GM19467 (cell line): Measurements from ENCODE around the gene STX12.
"Not testable (repeated sequence)": the region's sequence is repeated elsewhere in the genome, so short reads cannot be mapped to it uniquely, and the experiment has no call there.

ENCODE experiments used
- ATAC-seq: cut with Tn5 transposase; IDR thresholded peaks from one replicate; pipeline ENCODE4 v1.9.1; 2021; ENCODE audit warnings: mild to moderate bottlenecking, moderate library complexity; ENCODE audit not compliant: unreplicated experiment

The STX12 gene

DNA sequence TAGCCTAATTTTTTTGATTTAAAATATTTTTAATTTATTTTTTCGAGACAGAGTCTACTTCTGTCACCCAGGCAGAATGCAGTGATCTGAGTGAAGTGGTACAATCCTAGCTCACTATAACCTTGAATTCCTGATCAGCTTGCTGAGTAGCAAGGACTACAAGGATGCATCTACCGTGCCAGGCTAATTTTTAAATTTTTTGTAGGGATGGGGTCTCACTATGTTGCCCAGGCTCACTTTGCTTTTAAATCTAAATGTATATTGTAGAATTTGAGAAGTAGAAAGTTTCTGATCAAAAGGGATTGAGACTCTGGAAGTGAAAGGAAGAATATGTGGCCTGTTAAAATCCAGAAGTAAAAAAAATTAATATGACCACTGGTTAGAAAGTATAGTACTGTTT lies 1.6 kb downstream of the STX12 start:
- no peak for ATAC-seq

DNA sequence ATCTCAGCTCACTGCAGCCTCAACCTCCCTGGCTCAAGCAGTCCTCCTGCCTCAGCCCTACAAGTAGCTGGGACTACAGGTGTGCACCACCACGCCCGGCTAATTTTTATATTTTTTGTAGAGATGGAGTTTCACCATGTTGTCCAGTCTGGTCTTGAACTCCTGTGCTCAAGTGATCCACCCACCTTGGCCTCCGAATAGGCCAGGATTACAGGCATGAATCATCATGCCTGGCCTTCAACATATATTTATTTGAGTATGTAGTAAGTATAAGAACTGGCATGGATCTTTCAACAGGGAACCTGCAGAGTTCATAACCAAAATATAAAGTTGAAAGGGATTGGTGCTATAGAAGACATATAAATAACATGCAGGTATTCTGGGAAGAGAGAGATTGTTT lies 2.3 kb downstream of the STX12 start:
- ATAC-seq = not testable (repeated sequence)

DNA sequence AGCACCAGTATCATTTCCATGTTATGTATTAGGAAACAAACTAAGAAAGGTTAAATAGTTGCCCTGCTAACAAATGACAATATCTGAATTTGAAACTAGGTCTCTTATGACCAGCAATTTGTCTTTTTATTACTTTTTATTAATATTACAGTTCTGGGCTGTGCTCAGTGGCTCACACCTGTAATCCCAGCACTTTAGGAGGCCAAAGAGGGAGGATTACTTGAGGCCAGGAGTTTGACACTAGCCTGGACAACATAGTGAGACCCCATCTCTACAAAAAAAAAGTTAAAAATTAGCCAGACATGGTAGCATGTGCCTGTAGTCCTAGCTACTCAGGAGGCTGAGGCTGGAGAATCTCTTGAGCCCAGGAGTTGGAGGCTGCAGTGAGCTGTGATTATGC lies 3.3 kb downstream of the STX12 start:
- ATAC-seq = not testable (repeated sequence)

DNA sequence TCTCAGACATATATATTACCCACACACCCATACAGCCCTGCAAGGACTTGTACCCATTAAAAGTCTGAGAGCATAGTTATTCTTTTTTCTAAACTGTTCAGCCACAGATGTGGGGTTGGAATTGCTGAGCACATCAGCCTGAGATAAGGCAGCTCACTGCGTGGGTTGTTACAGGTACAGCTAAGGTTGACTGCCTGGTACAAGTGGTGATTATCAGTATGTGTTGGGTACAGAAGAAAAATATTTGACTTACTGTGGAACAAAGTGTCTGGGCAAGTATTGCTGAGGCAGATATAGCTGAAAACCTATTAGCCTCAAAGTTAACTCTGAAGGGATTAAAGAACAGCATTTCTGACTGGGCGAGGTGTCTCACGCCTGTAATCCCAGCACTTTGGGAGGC lies 5.0 kb downstream of the STX12 start:
- ATAC-seq = no peak

DNA sequence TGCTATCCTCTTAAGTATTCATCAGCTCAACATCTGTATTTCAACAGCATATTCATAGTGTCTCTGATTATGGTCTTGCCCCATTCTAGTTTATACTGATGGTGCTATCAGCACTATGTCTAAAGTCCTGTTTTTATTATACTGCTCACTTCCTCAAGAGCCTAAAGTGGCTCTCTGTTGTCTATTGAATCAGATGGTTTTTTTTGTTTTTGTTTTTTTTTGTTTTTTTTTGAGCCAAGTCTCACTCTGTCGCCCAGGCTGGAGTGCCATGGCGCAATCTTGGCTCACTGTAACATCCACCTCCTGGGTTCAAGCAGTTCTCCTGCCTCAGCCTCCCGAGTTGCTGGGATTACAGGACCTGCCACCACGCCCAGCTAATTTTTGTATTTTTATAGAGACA lies 6.1 kb downstream of the STX12 start:
- ATAC-seq = no peak

DNA sequence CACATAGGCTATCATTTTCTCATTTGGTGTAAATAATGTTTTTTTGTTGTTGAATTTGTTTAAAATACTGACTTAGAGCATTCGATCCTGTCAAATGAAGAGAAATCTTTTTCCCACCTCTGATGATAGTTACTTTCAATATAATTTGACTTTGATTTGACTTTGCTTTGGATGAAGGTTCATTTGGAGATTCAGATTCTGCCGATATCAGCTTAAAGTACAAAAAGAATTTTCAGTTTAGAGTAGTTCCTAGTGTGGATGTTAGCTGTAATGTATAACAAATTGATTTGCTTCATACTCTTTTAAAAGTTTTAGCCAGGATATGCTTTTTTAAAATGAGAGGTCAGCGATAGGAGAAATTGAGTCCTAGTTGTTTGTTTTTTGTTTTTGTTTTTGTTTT lies 9.9 kb downstream of the STX12 start:
- no peak for ATAC-seq

DNA sequence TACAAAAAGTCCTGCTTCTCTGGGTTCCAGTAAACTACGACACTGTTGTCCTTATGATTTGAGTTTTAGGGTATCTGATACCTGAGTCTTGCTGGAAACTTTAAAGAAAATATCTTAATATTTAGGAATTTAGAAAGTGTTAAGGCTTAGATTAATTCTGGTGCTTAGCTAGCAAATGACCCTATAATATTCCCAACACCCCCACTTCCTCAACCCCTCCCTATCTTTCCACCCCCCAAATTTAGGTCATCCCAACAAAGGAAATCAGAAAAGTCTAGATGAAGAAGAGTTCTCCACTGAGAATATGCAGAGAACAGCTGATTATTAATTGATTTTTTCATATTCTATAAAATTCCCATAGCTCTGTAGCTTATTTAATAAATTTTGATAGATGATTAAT lies 11.7 kb downstream of the STX12 start:
- ATAC-seq = no peak

DNA sequence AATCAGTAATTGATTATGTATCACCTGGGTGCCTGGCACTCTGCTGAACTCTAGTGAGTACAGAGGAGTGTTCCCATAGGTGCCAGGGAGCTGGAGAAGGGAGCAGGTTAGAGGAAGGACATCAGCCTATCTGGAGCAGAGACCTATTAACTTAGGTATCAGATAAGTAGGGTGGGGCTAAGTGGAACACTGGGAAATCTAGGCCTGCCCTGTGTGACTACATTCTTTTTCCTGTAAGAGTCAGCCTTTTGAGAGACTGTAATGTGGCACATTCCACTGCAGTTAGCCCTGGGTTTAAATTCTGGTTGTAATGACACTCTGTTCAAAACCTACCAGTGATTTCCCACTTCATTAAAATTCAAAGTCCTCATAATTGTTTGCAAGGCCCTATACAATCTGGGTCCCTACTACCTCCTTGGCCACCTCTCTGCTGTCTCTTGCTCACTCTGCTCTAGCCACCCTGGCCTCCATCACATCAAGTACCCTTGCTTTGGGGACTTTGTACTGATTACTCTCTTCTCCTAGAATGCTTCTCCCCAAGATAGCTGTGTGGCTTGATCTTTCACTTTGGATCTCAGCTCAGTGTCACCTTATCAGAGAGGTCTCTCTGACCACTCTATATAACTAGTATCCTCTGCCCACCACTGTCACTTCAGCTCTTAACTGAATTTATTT lies 12.9 kb downstream of the STX12 start:
- ATAC-seq = no peak

DNA sequence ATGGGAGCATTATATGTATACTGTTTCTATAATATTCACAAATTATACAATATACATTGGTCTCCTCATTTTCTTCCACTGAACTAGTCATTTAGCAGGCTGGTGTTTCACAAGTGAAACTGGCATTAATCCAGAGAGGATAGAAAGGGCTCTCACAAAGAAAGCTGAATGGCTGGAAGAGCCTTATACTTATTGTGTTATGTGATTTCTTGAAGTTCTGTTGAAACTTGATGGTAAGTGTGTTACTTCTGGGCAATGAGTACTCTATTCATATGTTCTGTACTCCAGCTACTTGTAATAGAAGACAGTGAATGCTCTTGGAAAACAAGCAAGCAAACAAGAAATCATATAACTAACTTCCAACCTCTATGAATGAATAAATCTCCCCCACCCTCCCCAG lies 14.9 kb downstream of the STX12 start:
- ATAC-seq = no peak

DNA sequence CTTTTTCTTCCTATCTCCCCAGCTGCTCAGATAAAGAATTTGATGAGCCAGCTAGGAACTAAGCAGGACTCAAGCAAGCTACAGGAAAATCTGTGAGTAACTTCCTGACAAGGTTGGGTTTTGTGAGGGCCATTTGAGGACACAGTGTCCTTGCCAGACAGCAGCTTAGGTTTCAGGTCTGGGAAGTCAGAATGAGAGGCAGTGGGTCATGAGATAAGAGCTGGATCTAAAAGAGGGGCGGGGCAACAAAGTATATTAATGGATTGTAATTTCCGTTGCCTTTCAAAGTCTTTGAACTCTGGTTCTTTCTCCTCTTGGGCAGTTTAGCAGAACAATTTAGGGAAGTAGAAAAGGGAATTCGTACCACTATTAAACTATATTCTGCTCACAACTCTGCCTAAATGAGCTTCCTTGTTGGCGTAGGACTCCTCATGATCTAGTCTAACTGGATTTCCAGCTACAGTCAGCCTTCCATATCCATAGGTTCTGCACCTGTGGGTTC lies 16.6 kb downstream of the STX12 start:
- ATAC-seq = no peak

DNA sequence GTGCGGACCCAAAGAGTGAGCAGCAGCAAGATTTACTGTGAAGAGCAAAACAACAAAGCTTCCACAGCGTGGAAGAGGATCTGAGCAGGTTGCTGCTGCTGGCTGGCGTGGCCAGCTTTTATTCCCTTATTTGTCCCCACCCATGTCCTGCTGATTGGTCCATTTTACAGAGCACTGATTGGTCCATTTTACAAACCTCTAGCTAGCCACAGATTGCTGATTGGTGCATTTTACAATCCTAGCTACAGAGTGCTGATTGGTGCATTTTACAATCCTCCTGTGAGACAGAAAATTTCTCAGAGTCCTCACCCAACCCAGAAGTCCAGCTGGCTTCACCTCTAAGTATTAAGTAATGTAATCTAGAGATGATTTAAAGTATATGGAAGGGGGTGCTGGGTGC lies 17.3 kb downstream of the STX12 start:
- not testable (repeated sequence) for ATAC-seq

DNA sequence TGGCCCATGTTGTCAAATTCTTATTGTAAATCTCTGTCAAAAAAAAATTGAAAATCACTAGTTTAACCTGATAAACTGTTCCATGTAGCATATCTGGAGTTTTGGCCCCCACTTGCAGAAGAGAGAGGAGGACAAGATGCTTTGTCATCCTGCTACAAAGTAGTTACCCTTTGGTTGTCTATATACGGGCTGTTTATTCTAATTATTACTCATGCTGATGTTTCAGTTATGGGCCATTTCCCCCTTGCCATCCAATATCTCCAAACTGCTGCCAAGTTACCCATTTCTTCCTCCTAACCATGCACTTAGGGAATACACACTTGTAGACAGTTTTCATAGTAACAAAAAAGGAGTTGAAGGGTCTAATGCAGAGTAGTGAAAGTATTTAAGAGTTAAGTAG lies 22.6 kb downstream of the STX12 start:
- ATAC-seq = no peak

DNA sequence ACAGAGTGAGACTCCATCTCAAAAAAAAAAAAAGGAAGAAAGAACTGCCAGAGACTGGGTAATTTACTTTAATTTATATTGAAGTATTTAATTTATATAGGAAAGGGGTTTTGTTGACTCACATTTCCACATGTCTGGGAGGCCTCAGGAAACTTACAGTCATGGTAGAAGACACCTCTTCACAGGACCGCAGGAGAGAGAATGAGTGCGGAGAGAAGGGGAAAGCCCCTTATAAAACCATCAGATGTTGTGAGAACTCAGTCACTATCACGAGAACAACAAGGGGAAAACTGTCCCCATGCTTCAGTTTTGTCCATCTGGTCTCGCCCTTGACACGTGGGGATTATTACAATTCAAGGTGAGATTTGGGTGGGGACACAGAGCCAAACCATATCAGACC lies 31.8 kb downstream of the STX12 start:
- ATAC-seq = no peak

DNA sequence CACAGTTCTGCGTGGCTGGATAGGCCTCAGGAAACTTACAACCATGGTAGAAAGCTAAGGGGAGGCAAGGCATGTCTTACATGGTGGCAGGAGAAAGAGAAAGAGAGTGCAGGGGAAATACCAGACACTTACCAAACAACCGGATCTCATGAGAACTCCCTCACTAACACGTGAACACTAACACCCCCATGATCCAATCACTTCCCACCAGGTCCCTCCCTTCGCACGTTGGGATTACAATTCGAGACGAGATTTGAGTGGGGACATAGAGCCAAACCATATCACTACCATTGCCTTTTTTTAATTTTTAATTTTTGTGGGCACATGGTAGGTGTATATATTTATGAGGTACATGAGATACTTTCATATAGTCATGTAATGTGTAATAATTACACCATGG lies 33.7 kb downstream of the STX12 start:
- ATAC-seq = no peak

DNA sequence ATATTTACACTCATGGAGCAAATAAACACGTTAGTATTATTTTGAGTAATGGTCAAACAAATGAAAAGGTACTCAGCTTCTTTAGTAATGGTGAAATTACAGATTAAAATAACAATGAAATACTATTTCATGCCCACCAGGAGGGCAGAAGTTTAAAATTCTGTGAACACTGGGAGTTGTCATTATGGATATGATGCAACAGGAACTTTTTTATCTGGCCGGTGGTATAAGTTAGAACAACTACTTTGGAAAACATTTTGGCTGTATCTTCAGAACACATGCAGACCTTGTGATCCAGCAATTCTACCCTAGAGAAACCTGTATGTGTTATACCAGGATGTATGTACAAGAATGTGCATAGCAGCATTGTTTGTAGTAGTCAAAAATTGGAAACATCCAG lies 34.4 kb downstream of the STX12 start:
- no peak for ATAC-seq

DNA sequence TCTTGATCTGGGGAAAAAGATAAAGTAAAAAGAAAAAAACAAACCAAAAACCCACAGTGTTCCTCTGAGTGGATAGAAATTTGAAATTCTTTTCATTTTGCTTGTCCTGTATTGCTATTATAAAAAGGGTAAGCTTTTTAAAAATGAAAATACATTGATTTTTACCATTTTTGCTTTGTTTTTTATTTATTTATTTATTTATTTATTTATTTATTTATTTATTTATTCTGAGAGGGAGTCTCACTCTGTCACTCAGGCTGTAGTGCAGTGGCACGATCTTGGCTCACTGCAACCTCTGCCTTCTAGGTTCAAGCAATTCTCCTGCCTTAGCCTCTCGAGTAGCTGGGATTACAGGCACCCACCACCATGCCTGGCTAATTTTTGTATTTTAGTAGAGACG lies 35.1 kb downstream of the STX12 start:
- ATAC-seq = not testable (repeated sequence)

DNA sequence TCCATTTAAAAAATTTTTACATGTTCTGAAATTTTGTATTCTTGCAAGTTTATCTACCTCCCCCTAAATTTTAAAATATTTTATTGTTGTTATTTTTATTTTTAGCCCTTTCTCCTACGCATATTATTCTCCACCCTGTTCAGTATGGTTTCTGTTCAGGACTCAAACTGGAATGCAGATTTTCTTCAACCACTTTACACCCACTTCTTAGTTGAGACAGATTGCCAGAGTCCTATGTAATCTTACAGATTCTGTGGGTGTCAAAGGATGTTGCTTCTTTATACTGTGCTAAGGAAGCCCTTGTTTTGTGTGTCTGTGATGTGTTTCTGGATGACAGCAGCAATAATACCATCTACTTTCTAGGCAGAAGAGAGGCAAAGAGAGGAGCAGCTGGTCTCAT lies 36.9 kb downstream of the STX12 start:
- ATAC-seq = no peak

DNA sequence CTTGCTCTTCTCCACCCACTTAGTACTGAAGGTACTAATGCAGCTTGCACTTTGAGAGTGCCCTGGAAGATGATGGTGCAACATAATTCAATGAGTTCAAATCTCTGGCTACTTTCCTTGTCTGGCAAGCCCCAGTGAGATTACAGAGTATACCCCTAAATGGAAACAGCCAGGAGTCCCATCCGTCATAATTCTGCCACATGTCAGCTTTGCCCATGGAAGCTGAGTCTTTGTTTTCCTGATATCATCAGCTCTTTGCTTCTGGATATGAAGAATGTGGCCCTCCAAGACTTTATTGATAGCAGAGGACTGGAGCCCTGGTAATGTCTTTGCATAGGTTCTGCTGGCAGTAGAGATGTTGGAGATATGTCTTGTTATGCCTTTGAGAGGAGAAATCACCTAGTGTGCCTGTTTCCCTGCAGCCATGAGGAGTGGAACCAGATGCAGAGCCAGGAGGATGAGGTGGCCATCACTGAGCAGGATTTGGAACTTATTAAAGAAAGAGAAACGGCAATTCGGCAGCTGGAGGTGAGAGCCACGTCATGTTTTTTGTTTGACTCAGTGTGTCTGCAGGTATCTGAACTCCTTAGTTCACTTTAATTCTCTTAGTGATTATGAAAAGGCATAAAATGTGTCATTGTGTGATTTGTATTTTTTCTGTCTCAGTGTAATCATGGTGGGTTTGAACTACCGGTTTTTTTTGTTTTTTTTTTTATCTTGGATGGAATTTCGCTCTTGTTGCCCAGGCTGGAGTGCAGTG lies 38.9 kb downstream of the STX12 start:
- no peak for ATAC-seq

DNA sequence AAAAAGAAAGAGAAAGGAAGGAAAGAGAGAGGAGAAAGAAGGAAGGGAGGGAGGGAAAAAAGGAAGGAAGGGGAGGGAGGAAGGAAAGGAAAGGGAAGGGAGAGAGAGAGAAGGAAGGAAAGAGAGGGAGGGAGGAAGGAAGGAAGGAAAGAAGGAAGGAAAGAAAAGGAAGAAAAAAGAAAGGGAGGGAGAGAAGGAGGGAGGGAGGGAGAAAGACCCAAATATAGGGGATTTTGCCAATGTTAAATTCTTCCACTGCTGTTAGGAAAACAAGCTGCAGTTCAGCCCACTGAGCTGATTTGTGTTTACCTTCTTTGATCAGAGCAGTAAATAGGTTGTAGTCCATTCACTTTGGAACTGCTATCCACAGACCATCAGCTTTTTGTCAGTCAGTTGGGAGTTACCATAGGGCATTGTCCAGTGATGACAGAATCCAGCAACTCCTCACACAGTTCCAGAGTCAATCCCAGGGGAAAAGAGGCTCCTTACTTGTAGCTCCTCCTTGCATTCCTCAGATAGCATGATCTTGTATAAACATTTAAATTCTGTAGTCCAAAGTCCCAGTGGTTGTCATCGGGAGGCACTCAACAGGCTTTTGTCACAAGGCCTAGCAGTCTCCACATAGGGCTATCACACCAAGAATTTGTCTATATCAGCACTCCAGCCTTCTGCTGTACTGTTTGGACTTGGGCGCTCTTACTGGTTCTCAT lies 44.1 kb downstream of the STX12 start:
- ATAC-seq = no peak

DNA sequence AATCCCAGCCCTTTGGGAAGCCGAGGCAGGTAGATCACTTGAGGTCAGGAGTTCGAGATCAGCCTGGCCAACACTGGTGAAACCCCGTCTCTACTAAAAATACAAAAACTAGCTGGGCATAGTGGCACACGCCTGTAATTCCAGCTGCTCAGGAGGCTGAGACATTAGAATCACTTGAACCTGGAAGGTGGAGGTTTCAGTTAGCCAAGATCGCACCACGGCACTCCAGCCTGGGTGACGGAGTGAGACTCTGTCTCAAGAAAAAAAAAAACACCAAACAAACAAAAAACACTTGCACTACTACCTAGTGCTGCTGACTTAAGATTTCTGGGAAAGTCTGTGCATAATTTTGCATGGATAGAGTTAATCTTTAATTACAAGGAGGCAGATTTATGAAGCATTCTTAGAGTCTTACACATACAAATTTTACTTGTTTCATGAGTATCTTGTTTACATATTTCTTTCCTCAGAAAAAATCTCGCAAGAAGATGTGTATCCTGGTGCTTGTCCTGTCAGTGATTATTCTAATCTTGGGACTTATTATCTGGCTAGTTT lies 48.8 kb downstream of the STX12 start:
- ATAC-seq = no peak

DNA sequence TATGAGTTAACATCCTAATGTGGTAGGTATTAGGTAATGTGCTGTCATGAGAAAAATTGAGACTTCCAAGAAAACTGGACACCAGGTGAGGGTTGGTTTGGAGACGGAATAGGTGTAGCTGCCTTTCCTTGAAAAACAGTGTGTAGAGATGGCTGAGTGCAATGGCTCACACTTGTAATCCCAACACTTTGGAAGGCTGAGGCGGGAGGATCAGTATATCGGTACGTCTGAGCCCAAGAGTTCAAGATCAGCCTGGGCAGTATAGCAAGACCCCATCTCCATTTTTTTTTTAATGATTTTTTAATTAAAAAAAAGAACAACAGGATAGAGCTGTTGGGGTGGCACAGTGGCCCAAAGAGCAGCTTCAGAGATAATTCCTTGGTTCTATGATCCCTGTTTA lies 50.8 kb downstream of the STX12 start:
- no peak for ATAC-seq

DNA sequence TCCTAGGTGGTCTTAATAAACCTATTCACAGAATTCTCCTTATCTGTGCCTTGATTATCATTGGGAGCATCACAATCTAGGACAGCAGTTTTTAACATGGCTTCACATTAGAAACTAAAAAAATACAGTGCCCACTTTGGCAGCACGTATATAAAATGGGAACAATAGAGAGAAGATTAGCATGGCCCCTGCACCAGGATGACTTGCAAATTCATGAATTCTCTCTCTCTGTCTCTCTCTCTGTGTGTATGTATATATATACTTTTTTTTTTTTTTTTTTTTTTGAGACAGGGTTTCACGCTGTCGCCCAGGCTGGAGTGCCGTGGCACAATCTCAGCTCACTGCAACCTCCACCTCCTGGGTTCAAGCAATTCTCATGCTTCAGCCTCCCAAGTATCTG lies 51.4 kb downstream of the STX12 start:
- no peak for ATAC-seq
